CD4-positive, alpha-beta T cell treated with Interleukin-17A for 1 hour (primary cell): ENCODE measurements around the gene PTK6.
"Not testable (repeated sequence)": the region's sequence is repeated elsewhere in the genome, so short reads cannot be mapped to it uniquely, and the experiment has no call there.

Experiments used
- DNase-seq: peaks from one replicate; pipeline ENCODE4 v3.0.0-alpha.2; 2020

Gene PTK6

GRCh38 chr20:63529180-63529860, 7.9 kb downstream of the PTK6 start:
- DNase-seq, result no peak

GRCh38 chr20:63527184-63527583, 10.0 kb downstream of the PTK6 start:
- no peak for DNase-seq

- no peak for DNase-seq
Observed at GRCh38 chr20:63525971-63526370, 11.2 kb downstream of the PTK6 start.

- no peak for DNase-seq
Observed at GRCh38 chr20:63525185-63525584, 12.0 kb downstream of the PTK6 start.

GRCh38 chr20:63522981-63523611, 14.1 kb downstream of the PTK6 start:
- DNase-seq, result no peak

- no peak for DNase-seq
Observed at GRCh38 chr20:63522091-63522868, 14.9 kb downstream of the PTK6 start.

GRCh38 chr20:63521602-63522001, 15.6 kb downstream of the PTK6 start:
- no peak for DNase-seq

GRCh38 chr20:63520934-63521601, 16.1 kb downstream of the PTK6 start:
- peak; percentile 65 for DNase-seq

- DNase-seq, result peak; percentile 84
Observed at GRCh38 chr20:63520504-63520933, 16.7 kb downstream of the PTK6 start, which contains the start of gene PPDPF. TSS of gene PPDPF (plus strand) at chr20:63520765. CDS start at chr20:63521309, 544 bp downstream.

- DNase-seq, result peak; percentile 77
Observed at GRCh38 chr20:63519668-63520503, 17.3 kb downstream of the PTK6 start.

- no peak for DNase-seq
Observed at GRCh38 chr20:63518946-63519667, 18.1 kb downstream of the PTK6 start.

GRCh38 chr20:63518351-63518861, 18.8 kb downstream of the PTK6 start:
- DNase-seq, result no peak

- no peak for DNase-seq
Observed at GRCh38 chr20:63517376-63518309, 19.5 kb downstream of the PTK6 start.

- DNase-seq, result not testable (repeated sequence)
Observed at GRCh38 chr20:63514520-63514919, 22.7 kb downstream of the PTK6 start.

GRCh38 chr20:63513207-63513606, 24.0 kb downstream of the PTK6 start:
- no peak for DNase-seq

- DNase-seq, result no peak
Observed at GRCh38 chr20:63509088-63509564, 28.1 kb downstream of the PTK6 start.

GRCh38 chr20:63508072-63508768, 29.0 kb downstream of the PTK6 start:
- DNase-seq, result no peak

GRCh38 chr20:63507083-63507743, 30.0 kb downstream of the PTK6 start:
- no peak for DNase-seq

- no peak for DNase-seq
Observed at GRCh38 chr20:63505723-63506122, 31.5 kb downstream of the PTK6 start.
